Measurements from ENCODE around the gene TMEM208.

DNA sequence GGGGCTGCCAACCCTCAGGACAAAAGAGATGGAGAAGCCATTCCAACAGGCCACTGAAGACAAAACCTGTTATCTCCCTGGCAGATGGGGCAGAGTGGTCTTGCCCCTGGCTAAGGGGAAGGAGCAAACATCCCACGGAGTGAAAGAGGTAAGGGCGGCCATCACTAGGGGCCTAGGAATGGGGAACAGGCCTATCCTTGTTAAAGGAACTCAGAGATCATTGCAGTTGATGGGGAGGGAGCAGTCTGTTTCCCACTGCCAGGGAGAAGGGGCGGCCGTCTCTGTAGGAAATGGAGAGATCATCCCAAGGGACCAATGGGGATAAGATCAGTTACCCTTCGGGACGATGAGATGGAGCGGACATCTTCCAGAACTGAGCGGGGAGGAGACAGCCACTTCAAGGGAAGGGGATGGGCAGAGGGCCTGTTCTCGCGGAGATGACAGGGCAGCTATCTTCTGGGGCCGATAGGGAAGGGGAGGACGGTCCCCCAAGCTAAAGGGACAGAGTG lies 581 bp upstream of the TMEM208 start:
- TF ChIP-seq POLR2A (IDR thresholded peaks at IDR 0.05): no peak
- TF ChIP-seq, protein P1, sequence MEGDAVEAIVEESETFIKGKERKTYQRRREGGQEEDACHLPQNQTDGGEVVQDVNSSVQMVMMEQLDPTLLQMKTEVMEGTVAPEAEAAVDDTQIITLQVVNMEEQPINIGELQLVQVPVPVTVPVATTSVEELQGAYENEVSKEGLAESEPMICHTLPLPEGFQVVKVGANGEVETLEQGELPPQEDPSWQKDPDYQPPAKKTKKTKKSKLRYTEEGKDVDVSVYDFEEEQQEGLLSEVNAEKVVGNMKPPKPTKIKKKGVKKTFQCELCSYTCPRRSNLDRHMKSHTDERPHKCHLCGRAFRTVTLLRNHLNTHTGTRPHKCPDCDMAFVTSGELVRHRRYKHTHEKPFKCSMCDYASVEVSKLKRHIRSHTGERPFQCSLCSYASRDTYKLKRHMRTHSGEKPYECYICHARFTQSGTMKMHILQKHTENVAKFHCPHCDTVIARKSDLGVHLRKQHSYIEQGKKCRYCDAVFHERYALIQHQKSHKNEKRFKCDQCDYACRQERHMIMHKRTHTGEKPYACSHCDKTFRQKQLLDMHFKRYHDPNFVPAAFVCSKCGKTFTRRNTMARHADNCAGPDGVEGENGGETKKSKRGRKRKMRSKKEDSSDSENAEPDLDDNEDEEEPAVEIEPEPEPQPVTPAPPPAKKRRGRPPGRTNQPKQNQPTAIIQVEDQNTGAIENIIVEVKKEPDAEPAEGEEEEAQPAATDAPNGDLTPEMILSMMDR (IDR thresholded peaks at IDR 0.05): no peak
